Inflammatory macrophage (primary cell): Measurements from ENCODE around the gene MB21D2.
"Not testable (repeated sequence)": the region's sequence is repeated elsewhere in the genome, so short reads cannot be mapped to it uniquely, and the experiment has no call there.

Source experiments
- DNase-seq, 2 donors: peaks; one replicate each; pipeline ENCODE4 v3.0.0-alpha.2; 2020 to 2022

Gene MB21D2

GRCh38 chr3:192858849-192859585, 58.6 kb downstream of the MB21D2 start:
- no peak for DNase-seq

GRCh38 chr3:192857260-192857661, 60.4 kb downstream of the MB21D2 start:
- no peak for DNase-seq

DNA sequence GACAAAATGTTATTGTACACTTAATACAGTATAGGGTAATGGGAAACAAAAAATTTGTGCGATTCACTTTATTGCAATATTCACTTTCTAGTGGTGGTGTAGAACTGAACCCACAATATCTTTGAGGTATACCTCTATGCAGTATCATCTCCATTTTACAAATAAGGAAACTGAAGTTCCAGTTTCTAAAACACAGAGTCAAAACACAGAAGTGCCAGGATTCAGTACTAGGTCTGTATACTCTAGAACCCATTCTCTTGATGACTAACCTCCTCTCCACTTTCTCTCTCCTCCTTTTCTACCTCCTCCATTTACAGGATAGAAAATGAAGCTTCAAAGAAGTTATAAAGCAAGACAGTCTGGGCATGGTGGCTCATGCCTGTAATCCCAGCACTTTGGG, 62.2 kb downstream of the MB21D2 start:
- DNase-seq: no peak

GRCh38 chr3:192851821-192852372, 65.8 kb downstream of the MB21D2 start:
- DNase-seq: peak; percentile 79 to 81

DNA sequence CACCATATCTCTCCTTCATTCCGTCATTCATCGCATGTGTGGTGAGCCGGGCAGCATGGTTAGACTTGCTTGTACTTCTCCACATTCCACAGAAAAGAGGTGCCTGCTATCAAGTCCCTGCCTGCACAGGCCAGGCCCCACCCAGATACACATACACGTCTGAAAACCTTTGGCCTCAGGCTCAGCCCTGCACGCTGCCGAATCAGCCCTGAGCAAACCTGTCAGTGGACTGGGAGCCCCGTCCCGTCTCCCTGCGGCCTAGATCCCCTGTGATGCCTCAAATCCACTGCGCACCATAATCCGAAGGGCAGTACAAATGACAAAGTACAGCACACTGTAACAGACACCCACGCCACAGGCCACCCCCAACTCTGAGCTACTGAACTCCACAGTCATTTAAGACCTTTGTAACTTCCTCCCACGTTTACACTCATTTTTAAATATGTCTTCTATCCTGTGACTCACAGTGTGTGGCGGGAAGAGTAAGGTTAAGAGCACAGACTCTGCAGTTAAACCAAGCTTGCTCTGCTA, 67.1 kb downstream of the MB21D2 start:
- peak; percentile 66 to 85 for DNase-seq

GRCh38 chr3:192849821-192850220, 67.8 kb downstream of the MB21D2 start:
- not testable (repeated sequence) for DNase-seq

- DNase-seq: no peak
Observed at GRCh38 chr3:192848371-192849233, 69.1 kb downstream of the MB21D2 start.

DNA sequence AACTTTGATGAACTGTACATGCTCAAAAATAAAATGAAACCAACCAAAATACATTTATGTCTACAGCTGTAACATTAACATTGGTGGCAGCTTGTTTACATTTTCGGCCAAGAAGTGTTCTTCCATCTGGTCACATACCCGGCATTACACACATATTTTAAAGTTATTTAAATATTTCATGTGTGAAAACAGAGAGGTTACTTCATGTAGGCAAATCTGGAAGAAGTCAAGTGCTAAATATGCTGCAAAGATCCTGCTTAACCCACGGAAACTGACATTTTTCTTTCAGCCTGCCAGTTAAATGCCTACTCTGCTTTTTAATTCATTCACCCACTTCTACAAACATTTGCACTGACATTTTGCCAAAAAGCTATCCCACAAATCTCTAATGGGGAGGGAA, 69.7 kb downstream of the MB21D2 start:
- no peak for DNase-seq

GRCh38 chr3:192845526-192845855, 72.2 kb downstream of the MB21D2 start:
- DNase-seq: no peak

GRCh38 chr3:192844836-192845525, 72.7 kb downstream of the MB21D2 start:
- DNase-seq: peak; percentile 14 to 15

GRCh38 chr3:192844486-192844765, 73.2 kb downstream of the MB21D2 start:
- no peak for DNase-seq

DNA sequence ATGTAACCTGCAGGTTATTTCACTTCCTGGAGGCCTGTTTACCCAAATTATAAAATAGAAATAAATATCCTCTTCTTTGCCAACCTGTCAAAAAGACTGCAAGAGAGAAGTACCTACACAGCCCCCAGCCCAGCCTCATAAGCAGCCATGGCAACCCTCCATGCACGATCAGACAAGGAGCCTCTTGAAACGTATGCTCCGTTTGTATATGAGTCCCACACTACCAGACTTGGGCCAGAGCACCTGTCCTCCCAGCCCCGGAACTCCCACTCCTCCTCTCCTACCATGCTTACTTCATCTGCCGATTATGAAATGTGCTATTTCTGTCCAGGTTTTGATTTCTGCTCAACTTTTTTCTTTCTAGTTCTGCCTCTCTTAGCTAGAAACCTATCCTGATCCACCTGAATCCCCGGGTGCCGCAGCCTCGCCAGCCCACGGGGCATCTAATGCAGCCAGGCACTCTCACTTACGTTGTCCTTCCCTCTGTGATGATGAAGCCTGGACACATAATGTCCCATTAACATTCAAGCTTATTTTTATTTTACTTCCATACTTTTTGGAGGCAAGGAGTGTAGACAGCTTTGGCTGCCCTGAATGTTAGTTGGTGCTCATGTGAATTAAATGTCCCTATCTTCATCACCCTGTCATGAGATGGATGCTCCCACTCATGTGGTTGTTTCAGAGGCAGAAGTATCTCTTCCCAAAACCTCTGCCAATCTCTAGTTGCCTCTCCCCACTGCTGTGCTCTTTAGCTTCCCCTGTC, 73.8 kb downstream of the MB21D2 start:
- DNase-seq: peak; percentile 55 to 80

DNA sequence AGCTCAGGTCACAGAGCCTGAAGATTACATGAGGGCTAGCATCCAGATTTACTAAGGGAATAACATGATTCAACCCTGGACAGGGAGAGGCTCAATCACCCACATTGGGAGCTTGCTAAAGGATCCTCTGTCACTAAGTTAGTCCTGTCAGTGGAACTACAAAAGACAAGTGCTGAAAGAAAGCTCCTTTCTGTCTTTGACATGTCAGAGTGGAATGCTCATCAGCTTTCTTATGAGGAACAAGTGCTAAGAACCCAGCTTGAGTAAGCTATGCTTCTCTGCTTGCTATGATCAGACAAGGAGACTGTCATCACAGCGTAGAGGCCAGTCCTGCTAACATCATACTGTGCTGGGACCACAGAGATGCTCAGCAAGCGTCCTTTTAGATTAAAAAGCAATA, 74.5 kb downstream of the MB21D2 start:
- DNase-seq: peak; percentile 47 to 72

DNA sequence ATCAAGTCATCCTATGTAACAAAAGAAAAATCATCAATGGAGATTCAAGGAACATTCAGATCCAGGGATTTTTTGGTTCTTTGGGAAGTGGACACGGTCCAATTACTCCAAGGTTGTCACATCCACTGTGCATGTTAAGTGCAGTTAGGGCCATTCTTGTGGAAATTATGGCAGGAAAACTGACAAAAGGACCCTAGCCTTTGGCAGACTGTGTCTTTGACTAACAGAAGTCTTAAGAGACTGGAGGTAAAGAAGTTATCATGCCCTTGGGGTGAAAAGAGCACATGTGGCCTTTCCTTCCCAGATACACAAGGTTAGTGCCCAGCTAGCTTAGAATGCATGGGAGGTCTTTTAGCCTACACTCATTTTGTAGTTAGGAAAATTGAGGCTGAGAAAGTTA, 74.9 kb downstream of the MB21D2 start:
- DNase-seq: no peak

DNA sequence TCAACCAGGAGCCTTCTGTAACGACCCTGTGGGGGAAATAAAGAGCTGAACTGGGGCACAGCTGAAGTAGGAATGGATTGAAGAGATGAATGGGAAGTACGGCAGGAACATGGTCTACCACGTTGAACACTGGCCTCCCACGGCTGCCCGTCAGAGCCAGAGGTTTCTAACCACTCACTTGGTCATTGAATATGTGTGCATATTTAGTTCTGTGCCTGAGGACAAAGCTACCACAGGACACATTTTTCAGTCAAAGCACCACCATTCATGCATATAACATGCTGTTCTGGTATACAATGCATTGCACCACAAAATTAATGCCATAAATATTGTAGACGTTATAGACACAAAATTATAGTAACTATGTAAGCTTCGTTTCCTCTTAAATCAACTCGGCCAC, 75.5 kb downstream of the MB21D2 start:
- DNase-seq: no peak

DNA sequence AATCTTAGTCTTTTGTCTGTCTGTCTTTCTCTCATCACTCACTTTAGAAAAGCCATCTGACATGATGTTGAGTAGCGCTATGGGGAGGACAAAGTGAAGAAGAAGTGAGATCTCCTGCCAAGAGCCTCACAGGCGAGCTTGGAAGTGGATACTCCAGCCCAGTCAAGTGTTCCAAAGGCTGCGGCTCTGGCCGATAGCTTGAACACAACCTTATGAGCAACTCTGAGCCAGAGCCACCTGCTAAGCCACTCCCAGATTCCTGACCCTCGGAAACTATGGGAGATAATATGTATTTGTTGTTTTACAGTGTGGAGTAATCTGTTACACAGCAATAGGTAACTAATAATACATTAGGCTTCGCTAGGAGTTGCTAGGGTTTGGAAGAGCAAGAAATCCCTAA, 76.2 kb downstream of the MB21D2 start:
- no peak for DNase-seq

DNA sequence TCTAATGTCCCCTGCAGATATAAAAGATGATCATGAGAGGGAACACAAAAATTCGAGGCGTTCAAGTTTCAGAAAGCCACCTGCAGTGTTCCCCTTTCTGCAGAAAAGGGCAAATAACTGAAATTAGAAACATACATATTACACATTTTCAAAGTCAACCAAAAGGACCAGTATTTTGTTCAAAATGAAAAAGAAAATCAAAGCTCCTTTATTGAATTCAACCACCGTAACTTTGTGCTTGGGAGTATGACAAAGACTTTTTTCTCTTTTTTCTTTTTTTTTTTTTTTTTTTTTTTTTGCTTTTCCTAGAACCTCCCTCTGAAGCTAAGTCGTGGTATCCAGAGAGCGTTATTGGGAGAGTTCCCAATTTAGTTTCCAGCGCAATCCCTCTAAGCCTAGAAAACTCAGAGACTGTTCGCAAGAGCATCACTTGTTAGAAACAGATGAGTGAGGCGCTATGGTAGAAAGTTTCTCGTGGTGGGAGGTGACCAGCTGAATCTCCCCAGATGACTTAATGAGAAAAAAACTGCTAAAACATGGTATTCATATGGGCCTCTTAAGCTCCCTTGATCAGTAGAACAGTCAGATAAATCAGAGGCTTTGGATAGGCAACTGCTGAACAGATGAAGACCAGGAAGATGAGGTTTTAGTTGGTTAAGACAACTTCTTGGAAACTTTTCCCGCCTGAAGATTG, 77.4 kb downstream of the MB21D2 start:
- DNase-seq: no peak

DNA sequence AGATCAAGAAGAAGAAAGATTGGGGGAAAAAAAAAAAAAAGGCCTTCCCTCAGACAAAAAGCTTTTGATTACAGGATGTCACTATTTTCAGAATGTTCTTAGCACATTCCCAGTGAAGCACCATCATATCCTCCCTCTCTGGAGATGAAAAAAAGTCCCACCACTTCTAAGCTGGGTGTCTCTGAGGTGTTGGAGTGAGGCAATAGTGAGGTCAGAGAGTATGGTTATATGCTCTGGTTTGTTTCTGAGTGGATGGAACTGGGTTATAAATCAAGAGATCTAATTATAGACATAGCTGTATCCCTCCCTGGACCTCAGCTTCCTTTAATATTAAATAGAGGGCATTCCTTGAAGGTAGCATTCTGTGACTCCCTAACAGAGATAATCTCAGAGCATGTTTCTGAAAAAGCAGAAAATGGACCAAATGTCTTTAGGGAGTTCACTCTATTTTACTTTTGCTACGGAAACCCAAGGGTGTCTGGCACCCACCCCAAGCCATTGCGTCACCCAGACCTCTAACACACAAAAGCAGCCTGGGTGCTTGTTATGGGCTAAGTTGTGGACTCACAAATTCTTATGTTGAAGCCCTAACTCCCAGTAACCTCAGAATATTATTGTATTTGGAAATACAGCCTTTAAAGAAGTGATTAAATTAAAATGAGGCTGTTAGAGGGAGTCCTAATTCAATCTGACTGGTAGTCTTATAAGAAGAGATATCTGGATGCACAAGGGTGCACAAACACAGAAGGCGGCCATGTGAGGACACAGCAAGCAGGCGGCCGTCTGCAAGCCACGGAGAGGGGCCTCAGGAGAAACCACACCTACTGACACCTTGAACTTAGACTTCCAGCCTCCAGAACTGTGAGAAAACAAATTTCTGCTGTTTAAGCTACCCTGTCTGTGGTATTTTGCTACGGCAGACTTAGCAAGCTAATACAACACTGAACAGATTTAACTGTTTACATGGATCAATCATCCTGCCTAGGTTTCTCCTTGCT, 81.5 kb downstream of the MB21D2 start:
- DNase-seq: no peak

- no peak for DNase-seq
Observed at GRCh38 chr3:192834428-192834827, 83.2 kb downstream of the MB21D2 start.

- DNase-seq: no peak
Observed at GRCh38 chr3:192833177-192833890, 84.3 kb downstream of the MB21D2 start.
